Astrocyte (in vitro differentiated cells and primary cell): Measurements from ENCODE around the gene SETD1A. TPM values are rescaled to one million over a fixed set of nuclear protein-coding genes. Genes with fewer than 3 reads are reported as not detected.

Experiments
- DNase-seq: peaks from one replicate; pipeline ENCODE4 v3.0.0-alpha.2; 2010; ENCODE audit warnings: low read depth
- FAIRE-seq: peaks from 2 replicates; lab custom pipeline; 2011; peaks lifted over from hg19 to GRCh38; lab: Jason Lieb, UNC
- H2AFZ ChIP-seq: 2 replicates; pipeline ENCODE4 v1.6.0; 2012; ENCODE audit warnings: low read depth, low read length, inconsistent platforms
- H3K27ac ChIP-seq: 2 replicates; pipeline ENCODE4 v1.5.1; 2011; ENCODE audit warnings: low read depth, low read length, inconsistent platforms
- H3K27me3 ChIP-seq: 2 replicates; pipeline ENCODE4 v1.6.0; 2011; ENCODE audit warnings: low read length, inconsistent platforms; ENCODE audit not compliant: insufficient read depth
- H3K36me3 ChIP-seq: 2 replicates; pipeline ENCODE4 v1.5.1; 2011; ENCODE audit warnings: low read length, inconsistent platforms; ENCODE audit not compliant: insufficient read depth
- H3K4me1 ChIP-seq: 2 replicates; pipeline ENCODE4 v1.5.1; 2011; ENCODE audit warnings: low read length, inconsistent platforms; ENCODE audit not compliant: insufficient read depth
- H3K4me2 ChIP-seq: 2 replicates; pipeline ENCODE4 v1.6.0; 2012; ENCODE audit warnings: low read length, inconsistent platforms
- H3K4me3 ChIP-seq: 2 replicates; pipeline ENCODE4 v1.5.1; 2011; ENCODE audit warnings: low read depth, mild to moderate bottlenecking, low read length, inconsistent platforms; ENCODE audit not compliant: insufficient read depth
- H3K79me2 ChIP-seq: 2 replicates; pipeline ENCODE4 v1.6.0; 2012; ENCODE audit warnings: mild to moderate bottlenecking, low read length, inconsistent platforms; ENCODE audit not compliant: insufficient read depth
- H3K9ac ChIP-seq: 2 replicates; pipeline ENCODE4 v1.6.0; 2012; ENCODE audit warnings: mild to moderate bottlenecking, low read length, inconsistent platforms
- H3K9me3 ChIP-seq: 2 replicates; pipeline ENCODE4 v1.5.1; 2012; ENCODE audit warnings: low read depth, mild to moderate bottlenecking, low read length, inconsistent platforms; ENCODE audit not compliant: insufficient read depth
- H4K20me1 ChIP-seq: 2 replicates; pipeline ENCODE4 v1.6.0; 2012; ENCODE audit warnings: low read length, inconsistent platforms; ENCODE audit not compliant: insufficient read depth
- H3K27ac Mint-ChIP-seq: one replicate; pipeline ENCODE4 v1.8.0; 2021; ENCODE audit warnings: mild to moderate bottlenecking, mixed read lengths; ENCODE audit not compliant: unreplicated experiment
- H3K27me3 Mint-ChIP-seq: one replicate; pipeline ENCODE4 v1.8.0; 2021; ENCODE audit warnings: low read depth, mixed read lengths; ENCODE audit not compliant: unreplicated experiment
- H3K36me3 Mint-ChIP-seq: one replicate; pipeline ENCODE4 v1.8.0; 2021; ENCODE audit warnings: low read depth, mixed read lengths; ENCODE audit not compliant: unreplicated experiment
- H3K4me1 Mint-ChIP-seq: one replicate; pipeline ENCODE4 v1.8.0; 2021; ENCODE audit warnings: low read depth, mixed read lengths; ENCODE audit not compliant: unreplicated experiment
- H3K4me3 Mint-ChIP-seq: one replicate; pipeline ENCODE4 v1.8.0; 2021; ENCODE audit warnings: mild to moderate bottlenecking, moderate library complexity, mixed read lengths; ENCODE audit not compliant: unreplicated experiment
- H3K9me3 Mint-ChIP-seq: one replicate; pipeline ENCODE4 v1.8.0; 2021; ENCODE audit warnings: mild to moderate bottlenecking, mixed read lengths; ENCODE audit not compliant: unreplicated experiment
- CTCF ChIP-seq: IDR thresholded peaks from 2 replicates; pipeline ENCODE4 v1.5.1; 2011; ENCODE audit warnings: low read depth, mild to moderate bottlenecking, inconsistent platforms, low read length, moderate library complexity; ENCODE audit not compliant: insufficient read depth
- EZH2 ChIP-seq: IDR thresholded peaks from 2 replicates; pipeline ENCODE4 v1.6.1; 2012; ENCODE audit warnings: mild to moderate bottlenecking, low read length, inconsistent platforms; ENCODE audit not compliant: insufficient read depth
- total RNA-seq: library from RNA; stranded (reverse); gene quantifications from 2 replicates; pipeline ENCODE4 v1.2.1, GENCODE V29; 2021

SETD1A gene
- total RNA-seq, 1 donor from 2014 or later: 18.7 TPM

- Histone ChIP-seq H3K79me2 (peaks cover 5% of the 10 kb centered on the region), H3K36me3 (no peaks in the 10 kb centered on the region), H4K20me1 (peaks cover 2% of the 10 kb centered on the region), H3K9me3 (no peaks in the 10 kb centered on the region), H2AFZ (peak overlapping the region; percentile 96), H3K9ac (peak overlapping the region; percentile 90), H3K27ac (peak overlapping the region; percentile 98), H3K4me2 (peak overlapping the region; percentile 98), H3K4me1 (peaks cover 33% of the 10 kb centered on the region), H3K4me3 (peak overlapping the region; percentile 57), H3K27me3 (no peaks in the 10 kb centered on the region)
- H3K36me3 Mint-ChIP-seq: peaks cover 10% of the 10 kb centered on the region
- no peaks in the 10 kb centered on the region for H3K27me3 Mint-ChIP-seq
- FAIRE-seq (no peak), DNase-seq (peak; percentile 45)
- peak overlapping the region; percentile 99 for H3K27ac Mint-ChIP-seq
- peaks cover 32% of the 10 kb centered on the region for H3K4me1 Mint-ChIP-seq
- no peak for TF ChIP-seq EZH2
- no peak for TF ChIP-seq CTCF
- peak overlapping the region; percentile 78 for H3K4me3 Mint-ChIP-seq
- no peaks in the 10 kb centered on the region for H3K9me3 Mint-ChIP-seq
Measured at GRCh38 chr16:30996985-30997724, 39.6 kb downstream of the SETD1A start.

- peak; percentile 87 for DNase-seq
- peak overlapping the region; percentile 98 for H3K4me2 ChIP-seq
- H2AFZ ChIP-seq: peak overlapping the region; percentile 30
- peaks cover 6% of the 10 kb centered on the region for H4K20me1 ChIP-seq
- peak overlapping the region; percentile 57 for H3K4me3 ChIP-seq
- no peak for FAIRE-seq
- Mint-ChIP-seq H3K9me3 (no peaks in the 10 kb centered on the region), H3K36me3 (peaks cover 8% of the 10 kb centered on the region), H3K4me3 (peak overlapping the region; percentile 62), H3K27ac (peak overlapping the region; percentile 99), H3K4me1 (peaks cover 38% of the 10 kb centered on the region), H3K27me3 (no peaks in the 10 kb centered on the region)
- H3K4me1 ChIP-seq: peaks cover 38% of the 10 kb centered on the region
- peaks cover 14% of the 10 kb centered on the region for H3K79me2 ChIP-seq
- no peaks in the 10 kb centered on the region for H3K27me3 ChIP-seq
- no peaks in the 10 kb centered on the region for H3K9me3 ChIP-seq
- no peaks in the 10 kb centered on the region for H3K36me3 ChIP-seq
- H3K27ac ChIP-seq: peak overlapping the region; percentile 98
- H3K9ac ChIP-seq: peak overlapping the region; percentile 90
- TF ChIP-seq EZH2 (no peak), CTCF (no peak)
Measured at GRCh38 chr16:30997725-30998711, 40.5 kb downstream of the SETD1A start.
